AG04449 (cell line): ENCODE data around the gene TENT4B.

ENCODE experiments used
- CTCF ChIA-PET: fragments of 350-600 bp; formaldehyde crosslinking; extraction: SDS; loops from one replicate; lab custom pipeline; 2021; ENCODE audit warnings: antibody characterized with exemption; lab: Yijun Ruan, JAX
- POLR2A ChIA-PET: fragments of 400-600, 350-600 bp; formaldehyde crosslinking; extraction: SDS; loops from one replicate; lab custom pipeline; 2020; ENCODE audit warnings: antibody characterized with exemption, inconsistent platforms; lab: Yijun Ruan, JAX
- DNase-seq: peaks from one replicate; pipeline ENCODE4 v3.0.0-alpha.2; 2010; ENCODE audit warnings: low read depth, low spot score
- H3K4me3 ChIP-seq: 2 replicates; pipeline ENCODE4 v1.5.1; 2011; ENCODE audit warnings: low read depth, mild to moderate bottlenecking, control low read depth, low read length
- CTCF ChIP-seq: IDR thresholded peaks from one replicate; pipeline ENCODE4 v1.5.1; 2011; ENCODE audit warnings: mild to moderate bottlenecking, moderate library complexity, low read length, control low read depth, inconsistent platforms; ENCODE audit not compliant: insufficient read depth; ENCODE audit errors: missing control alignments

TENT4B gene

GRCh38 chr16:50151756-50152155 lies 1.4 kb upstream of the TENT4B start:
- H3K4me3 ChIP-seq, result no peak overlapping the region
- ChIA-PET POLR2A (interaction anchor here (1.2 kb wide), 1 partner anchor 59 kb away, joined by 4 read pairs; no protein-coding TSS in a partner anchor), CTCF (interaction anchor here (0.9 to 1.9 kb wide), 5 partner anchors 12 to 127 kb away, joined by 3 to 19 read pairs (median 4); partner anchors contain the start of gene CNEP1R1)
- no peak for TF ChIP-seq CTCF
- no peak for DNase-seq

GRCh38 chr16:50152351-50152806 lies 727 bp upstream of the TENT4B start:
- no peak for TF ChIP-seq CTCF
- ChIA-PET POLR2A (interaction anchor here (1.2 kb wide), 1 partner anchor 58 kb away, joined by 4 read pairs; no protein-coding TSS in a partner anchor), CTCF (interaction anchor here (0.9 to 1.9 kb wide), 5 partner anchors 13 to 128 kb away, joined by 3 to 19 read pairs (median 4); partner anchors contain the start of gene CNEP1R1)
- H3K4me3 ChIP-seq, result peak overlapping the region; percentile 83
- DNase-seq, result no peak

GRCh38 chr16:50153596-50154419 lies 702 bp downstream of the TENT4B start:
- ChIA-PET POLR2A (no interaction called here), CTCF (no interaction called here)
- no peak for DNase-seq
- no peak for TF ChIP-seq CTCF
- H3K4me3 ChIP-seq, result peak overlapping the region; percentile 80

- CTCF ChIA-PET, result interaction anchor here (1.8 to 3.5 kb wide), 2 partner anchors 56 to 87 kb away, joined by 12 to 14 read pairs; no protein-coding TSS in a partner anchor
- peak overlapping the region; percentile 80 for H3K4me3 ChIP-seq
- DNase-seq, result no peak
- TF ChIP-seq CTCF, result no peak
- POLR2A ChIA-PET, result no interaction called here
Observed at GRCh38 chr16:50154420-50154950, 1.4 kb downstream of the TENT4B start.

GRCh38 chr16:50155925-50156324 lies 2.8 kb downstream of the TENT4B start:
- ChIA-PET CTCF (interaction anchor here (0.9 to 3.5 kb wide), 3 partner anchors 55 to 131 kb away, joined by 4 to 14 read pairs (median 12); partner anchors contain the start of gene CNEP1R1), POLR2A (no interaction called here)

More at GRCh38 chr16:50155925-50156324, 2.8 kb downstream of the TENT4B start:
- no peak for DNase-seq
- H3K4me3 ChIP-seq, result peak overlapping the region; percentile 80
- TF ChIP-seq CTCF, result no peak
